ENCODE results near the gene MAP3K7. TPM values are rescaled to one million over a fixed set of nuclear protein-coding genes. Genes with fewer than 3 reads are reported as not detected.

The MAP3K7 gene
- total and polyA plus RNA-seq, 2 of the 4 experiments (the other 2 are of a cell fraction), result 26.5 to 29.9 TPM

GRCh38 chr6:90465686-90466085 lies 121.2 kb downstream of the MAP3K7 start:
- no peak overlapping the region for H3K27ac ChIP-seq (ENCODE audit: insufficient read depth, low read length)
- H3K14ac ChIP-seq (replicated peaks; ENCODE audit: low read depth, low read length), result no peak overlapping the region
- H3K27me3 ChIP-seq (ENCODE audit: control insufficient read depth, insufficient read depth, low read length), result peaks cover 10% of the 10 kb centered on the region
- no peak overlapping the region for H3K56ac ChIP-seq (ENCODE audit: extremely low read depth, insufficient read depth, low read length)
- H3K4me2 ChIP-seq (ENCODE audit: low read depth, low read length), result no peak overlapping the region
- no peak overlapping the region for H4K91ac ChIP-seq (ENCODE audit: insufficient read depth, low read depth, low read length)
- H2BK20ac ChIP-seq (ENCODE audit: low read depth, low read length), result no peak overlapping the region
- intact Hi-C loops (cut with micrococcal nuclease) (no loop called here), dilution Hi-C loops (cut with HindIII; ENCODE audit: low sequenced_read_pairs, unreplicated experiment) (no loop called here), in situ Hi-C loops (cut with MboI; ENCODE audit: low sequenced_read_pairs) (no loop called here)
- no CpG with 5 or more reads among the region's 2 CpGs for WGBS, 2 experiments (ENCODE audit: extremely low coverage in 2 of 2, insufficient read length in 1 of 2)
- H4K20me1 ChIP-seq (ENCODE audit: insufficient read depth, low read length), result no peaks in the 10 kb centered on the region
- no peak overlapping the region for H3K18ac ChIP-seq (ENCODE audit: low read depth, low read length)
- H2BK120ac ChIP-seq (ENCODE audit: low read depth, low read length), result no peak overlapping the region
- H4K5ac ChIP-seq (ENCODE audit: low read depth, low read length), result no peak overlapping the region
- no peaks in the 10 kb centered on the region for H3K9me1 ChIP-seq (ENCODE audit: insufficient read depth, low read length)
- H2AFZ ChIP-seq (replicated peaks; ENCODE audit: low read length, poor library complexity), result no peak overlapping the region
- POLR2A ChIA-PET (ENCODE audit: unreplicated experiment), result no interaction called here
- no peak overlapping the region for H2BK15ac ChIP-seq (ENCODE audit: low read depth, low read length)
- H3K4me1 ChIP-seq (ENCODE audit: control insufficient read depth, insufficient read depth, low read length), result no peaks in the 10 kb centered on the region
- ATAC-seq (ENCODE audit: low read depth), result no peak
- no peaks in the 10 kb centered on the region for H3K9me3 ChIP-seq (ENCODE audit: control insufficient read depth, insufficient read depth, low read length)
- H3K23ac ChIP-seq (ENCODE audit: low read depth, low read length), result no peak overlapping the region
- no peak overlapping the region for H4K8ac ChIP-seq (ENCODE audit: low read depth in 2 of 2, low read length in 2 of 2)
- H3K79me1 ChIP-seq (ENCODE audit: low read depth in 1 of 2, low read length in 2 of 2), result no peaks in the 10 kb centered on the region
- BruUV-seq (replicated peaks), result no TSS peak
- TF ChIP-seq CEBPB (IDR thresholded peaks at IDR 0.05; ENCODE audit: low read depth, low read length) (no peak), RCOR1 (IDR thresholded peaks at IDR 0.05; ENCODE audit: insufficient replicate concordance, low read length) (no peak), ELK1 (IDR thresholded peaks at IDR 0.05; ENCODE audit: borderline replicate concordance, low read depth, low read length) (no peak), BHLHE40 (IDR thresholded peaks at IDR 0.05; ENCODE audit: low read depth, low read length) (no peak), MAFK (IDR thresholded peaks at IDR 0.05; ENCODE audit: low read depth, low read length) (no peak), MXI1 (IDR thresholded peaks at IDR 0.05; ENCODE audit: borderline replicate concordance, low read depth, low read length) (no peak), RAD21 (IDR thresholded peaks at IDR 0.05; ENCODE audit: low read length) (no peak), POLR2A (IDR thresholded peaks at IDR 0.05; ENCODE audit: low read depth, low read length) (no peak), CTCF (conservative IDR thresholded peaks at IDR 0.05; ENCODE audit: low read depth, low read length) (no peak), FOS (IDR thresholded peaks at IDR 0.05; ENCODE audit: low read depth, low read length) (no peak)
- H3K4me3 ChIP-seq (ENCODE audit: insufficient read depth, low read depth, low read length), result no peak overlapping the region
- CTCF ChIA-PET, result no interaction called here
- H2BK5ac ChIP-seq (ENCODE audit: low read depth, low read length, poor library complexity, severe bottlenecking), result no peak overlapping the region
- H3K36me3 ChIP-seq (ENCODE audit: control insufficient read depth, insufficient read depth, low read length), result no peaks in the 10 kb centered on the region
- no peak overlapping the region for H2AK9ac ChIP-seq (replicated peaks; ENCODE audit: low read depth, low read length, poor library complexity)
- H2AK5ac ChIP-seq (ENCODE audit: low read depth, low read length), result no peak overlapping the region
- no peak overlapping the region for H3K4ac ChIP-seq (ENCODE audit: low read depth, low read length)
- no peak overlapping the region for H3K9ac ChIP-seq (ENCODE audit: low read depth, low read length)
- no peak for DNase-seq
